HG03439 (cell line): Measurements from ENCODE around the gene SPDYE8.
"Not testable (repeated sequence)": the region's sequence is repeated elsewhere in the genome, so short reads cannot be mapped to it uniquely, and the experiment has no call there.

Experiments used
- ATAC-seq: cut with Tn5 transposase; IDR thresholded peaks from one replicate; pipeline ENCODE4 v1.9.1; 2021; ENCODE audit warnings: mild to moderate bottlenecking, moderate library complexity; ENCODE audit not compliant: unreplicated experiment

Gene SPDYE8

GRCh38 chr7:73029666-73030065 is at the start of gene SPDYE8:
Gene SPDYE8, minus strand, starts transcription at chr7:73029766. Its CDS starts 1,800 bp downstream, at chr7:73027966.
- not testable (repeated sequence) for ATAC-seq

GRCh38 chr7:73057811-73058210 is 28.2 kb upstream of the SPDYE8 start, which contains the start of gene SPDYE11:
Gene SPDYE11, minus strand, starts transcription at chr7:73057911. Its CDS starts 1,800 bp downstream, at chr7:73056111.
- ATAC-seq = not testable (repeated sequence)

GRCh38 chr7:73006491-73006890 is 23.1 kb downstream of the SPDYE8 start:
- ATAC-seq = not testable (repeated sequence)

- peak; percentile 76 for ATAC-seq
Observed at GRCh38 chr7:73005693-73006447, 23.7 kb downstream of the SPDYE8 start.

GRCh38 chr7:73005356-73005692 is 24.2 kb downstream of the SPDYE8 start:
- ATAC-seq = peak; percentile 85

GRCh38 chr7:72997887-72998468 is 31.6 kb downstream of the SPDYE8 start:
- not testable (repeated sequence) for ATAC-seq

GRCh38 chr7:72997447-72997846 is 32.1 kb downstream of the SPDYE8 start:
- ATAC-seq = not testable (repeated sequence)

GRCh38 chr7:72995484-72995883 is 34.1 kb downstream of the SPDYE8 start:
- not testable (repeated sequence) for ATAC-seq

GRCh38 chr7:72990146-72990913 is 39.2 kb downstream of the SPDYE8 start:
- not testable (repeated sequence) for ATAC-seq

GRCh38 chr7:72982084-72982483 is 47.5 kb downstream of the SPDYE8 start:
- ATAC-seq = not testable (repeated sequence)

- not testable (repeated sequence) for ATAC-seq
Observed at GRCh38 chr7:72980382-72980781, 49.2 kb downstream of the SPDYE8 start.

GRCh38 chr7:72976434-72976833 is 53.1 kb downstream of the SPDYE8 start:
- ATAC-seq = not testable (repeated sequence)

GRCh38 chr7:72975656-72976286 is 53.8 kb downstream of the SPDYE8 start:
- not testable (repeated sequence) for ATAC-seq

GRCh38 chr7:72974781-72975180 is 54.8 kb downstream of the SPDYE8 start:
- ATAC-seq = not testable (repeated sequence)

GRCh38 chr7:72971505-72971904 is 58.1 kb downstream of the SPDYE8 start:
- not testable (repeated sequence) for ATAC-seq
